ENCODE results near the gene MKX. TPM values are rescaled to one million over a fixed set of nuclear protein-coding genes. Genes with fewer than 3 reads are reported as not detected.

The MKX gene
- total RNA-seq, 4 donors from 2014 or later: 2.3 to 39.5 (median 26.5) TPM

GRCh38 chr10:27779462-27780015 is 33.9 kb upstream of the MKX start:
- TF ChIP-seq CTCF (IDR thresholded peaks at IDR 0.05) (no peak), POLR2A (IDR thresholded peaks at IDR 0.05) (no peak), POLR2AphosphoS5 (IDR thresholded peaks at IDR 0.05) (no peak), EP300 (IDR thresholded peaks at IDR 0.05) (no peak)
- H3K9me3 ChIP-seq: no peaks in the 10 kb centered on the region
- no peak overlapping the region for H3K27ac ChIP-seq
- no peaks in the 10 kb centered on the region for H3K27me3 ChIP-seq
- H3K4me1 ChIP-seq: peaks cover 0 to 6% (median 0%) of the 10 kb centered on the region in 3 donors
- no peaks in the 10 kb centered on the region for H3K36me3 ChIP-seq
- peak; percentile 62 for ATAC-seq
- no peak overlapping the region for H3K4me3 ChIP-seq
- 44 to 59% methylated on average over 9 of the region's 9 CpGs for WGBS, 2 donors (ENCODE audit: low coverage in 1 of 2)

GRCh38 chr10:27774831-27775230 is 29.2 kb upstream of the MKX start:
- ATAC-seq: no peak

GRCh38 chr10:27771231-27771630 is 25.6 kb upstream of the MKX start:
- Histone ChIP-seq H3K27me3 (no peaks in the 10 kb centered on the region), H3K9me3 (no peaks in the 10 kb centered on the region), H3K36me3 (no peaks in the 10 kb centered on the region), H3K27ac (no peak overlapping the region), H3K4me1 (peaks cover 0 to 20% (median 0%) of the 10 kb centered on the region in 3 donors), H3K4me3 (no peak overlapping the region)
- ATAC-seq: no peak
- WGBS, 2 donors (ENCODE audit: low coverage in 1 of 2): 33 to 53% methylated on average over 1 to 4 of the region's 4 CpGs
- no peak for TF ChIP-seq POLR2A (IDR thresholded peaks at IDR 0.05)
- TF ChIP-seq CTCF (IDR thresholded peaks at IDR 0.05): no peak
- TF ChIP-seq POLR2AphosphoS5 (IDR thresholded peaks at IDR 0.05): no peak
- no peak for TF ChIP-seq EP300 (IDR thresholded peaks at IDR 0.05)

More at GRCh38 chr10:27774831-27775230, 29.2 kb upstream of the MKX start:
- no peak for TF ChIP-seq POLR2A (IDR thresholded peaks at IDR 0.05)
- no peak for TF ChIP-seq EP300 (IDR thresholded peaks at IDR 0.05)
- TF ChIP-seq CTCF (IDR thresholded peaks at IDR 0.05): no peak
- no peak for TF ChIP-seq POLR2AphosphoS5 (IDR thresholded peaks at IDR 0.05)
- Histone ChIP-seq H3K36me3 (no peaks in the 10 kb centered on the region), H3K27ac (no peak overlapping the region), H3K9me3 (no peaks in the 10 kb centered on the region), H3K4me1 (peaks cover 0 to 20% (median 0%) of the 10 kb centered on the region in 3 donors), H3K27me3 (no peaks in the 10 kb centered on the region), H3K4me3 (no peak overlapping the region)
- 17 to 38% methylated on average over 1 to 2 of the region's 2 CpGs for WGBS, 2 donors (ENCODE audit: low coverage in 1 of 2)

- 82% methylated on average over 2 of the region's 2 CpGs; no CpG with 5 or more reads in 1 of the 2 donors for WGBS, 2 donors (ENCODE audit: low coverage in 1 of 2)
- H3K36me3 ChIP-seq: no peaks in the 10 kb centered on the region
- no peak overlapping the region for H3K4me3 ChIP-seq
- H3K9me3 ChIP-seq: no peaks in the 10 kb centered on the region
- H3K4me1 ChIP-seq: peaks cover 0 to 20% (median 0%) of the 10 kb centered on the region in 3 donors
- TF ChIP-seq CTCF (IDR thresholded peaks at IDR 0.05) (no peak), POLR2AphosphoS5 (IDR thresholded peaks at IDR 0.05) (no peak), POLR2A (IDR thresholded peaks at IDR 0.05) (no peak), EP300 (IDR thresholded peaks at IDR 0.05) (no peak)
- no peaks in the 10 kb centered on the region for H3K27me3 ChIP-seq
- H3K27ac ChIP-seq: no peak overlapping the region
- no peak for ATAC-seq
These were observed 24.6 kb upstream of the MKX start for GRCh38 chr10:27770181-27770580.

- no peak for ATAC-seq
- Histone ChIP-seq H3K27me3 (no peaks in the 10 kb centered on the region), H3K9me3 (no peaks in the 10 kb centered on the region), H3K4me3 (no peak overlapping the region), H3K27ac (no peak overlapping the region), H3K36me3 (no peaks in the 10 kb centered on the region), H3K4me1 (no peaks in the 10 kb centered on the region)
- WGBS, 2 donors (ENCODE audit: low coverage in 1 of 2): 92 to 93% methylated on average over 5 of the region's 5 CpGs
- TF ChIP-seq CTCF (IDR thresholded peaks at IDR 0.05) (no peak), POLR2A (IDR thresholded peaks at IDR 0.05) (no peak), POLR2AphosphoS5 (IDR thresholded peaks at IDR 0.05) (no peak), EP300 (IDR thresholded peaks at IDR 0.05) (no peak)
These were observed 15.2 kb upstream of the MKX start for GRCh38 chr10:27760867-27761266.
